ENCODE data around the gene RARB. TPM values are rescaled to one million over a fixed set of nuclear protein-coding genes. Genes with fewer than 3 reads are reported as not detected.

The RARB gene
- total RNA-seq, 1 experiment from 2014 or later, result 31.3 TPM

GRCh38 chr3:25558121-25558520 is 130.1 kb downstream of the RARB start:
- intact Hi-C loops (cut with micrococcal nuclease; ENCODE audit: unreplicated experiment), result no loop called here
- no peak for TF ChIP-seq CTCF (IDR thresholded peaks at IDR 0.05; ENCODE audit: unreplicated experiment)
- no peaks in the 10 kb centered on the region for H3K27me3 Mint-ChIP-seq (ENCODE audit: unreplicated experiment)
- CTCF ChIA-PET, result no interaction called here
- no peaks in the 10 kb centered on the region for H3K36me3 Mint-ChIP-seq (ENCODE audit: insufficient read depth, unreplicated experiment)
- no peaks in the 10 kb centered on the region for H3K9me3 Mint-ChIP-seq (ENCODE audit: low read depth, unreplicated experiment)
- no peak overlapping the region for H3K27ac Mint-ChIP-seq (ENCODE audit: unreplicated experiment)
- BruUV-seq (replicated peaks), result no TSS peak
- H3K4me1 Mint-ChIP-seq (ENCODE audit: low read depth, unreplicated experiment), result no peaks in the 10 kb centered on the region
- no peak overlapping the region for H3K4me3 Mint-ChIP-seq (ENCODE audit: low read depth, unreplicated experiment)
- DNase-seq, result no peak

- H3K9me3 Mint-ChIP-seq (ENCODE audit: low read depth, unreplicated experiment), result no peaks in the 10 kb centered on the region
- H3K4me3 Mint-ChIP-seq (ENCODE audit: low read depth, unreplicated experiment), result no peak overlapping the region
- no peak for DNase-seq
- no peak overlapping the region for H3K27ac Mint-ChIP-seq (ENCODE audit: unreplicated experiment)
- H3K27me3 Mint-ChIP-seq (ENCODE audit: unreplicated experiment), result no peaks in the 10 kb centered on the region
- TF ChIP-seq CTCF (IDR thresholded peaks at IDR 0.05; ENCODE audit: unreplicated experiment), result no peak
- CTCF ChIA-PET, result no interaction called here
- H3K4me1 Mint-ChIP-seq (ENCODE audit: low read depth, unreplicated experiment), result no peaks in the 10 kb centered on the region
- intact Hi-C loops (cut with micrococcal nuclease; ENCODE audit: unreplicated experiment), result no loop called here
- no peaks in the 10 kb centered on the region for H3K36me3 Mint-ChIP-seq (ENCODE audit: insufficient read depth, unreplicated experiment)
- BruUV-seq (replicated peaks), result no TSS peak
These were observed 130.7 kb downstream of the RARB start for GRCh38 chr3:25558796-25559195.

GRCh38 chr3:25563601-25564000 is 135.5 kb downstream of the RARB start:
- no peaks in the 10 kb centered on the region for H3K4me1 Mint-ChIP-seq (ENCODE audit: low read depth, unreplicated experiment)
- H3K36me3 Mint-ChIP-seq (ENCODE audit: insufficient read depth, unreplicated experiment), result no peaks in the 10 kb centered on the region
- intact Hi-C loops (cut with micrococcal nuclease; ENCODE audit: unreplicated experiment), result no loop called here
- CTCF ChIA-PET, result no interaction called here
- no peaks in the 10 kb centered on the region for H3K27me3 Mint-ChIP-seq (ENCODE audit: unreplicated experiment)
- TF ChIP-seq CTCF (IDR thresholded peaks at IDR 0.05; ENCODE audit: unreplicated experiment), result no peak
- no peak overlapping the region for H3K4me3 Mint-ChIP-seq (ENCODE audit: low read depth, unreplicated experiment)
- H3K9me3 Mint-ChIP-seq (ENCODE audit: low read depth, unreplicated experiment), result no peaks in the 10 kb centered on the region
- no peak overlapping the region for H3K27ac Mint-ChIP-seq (ENCODE audit: unreplicated experiment)
- no TSS peak for BruUV-seq (replicated peaks)
- no peak for DNase-seq

GRCh38 chr3:25564075-25564474 is 136.0 kb downstream of the RARB start:
- no peaks in the 10 kb centered on the region for H3K4me1 Mint-ChIP-seq (ENCODE audit: low read depth, unreplicated experiment)
- CTCF ChIA-PET, result no interaction called here
- H3K27me3 Mint-ChIP-seq (ENCODE audit: unreplicated experiment), result no peaks in the 10 kb centered on the region
- BruUV-seq (replicated peaks), result no TSS peak
- H3K27ac Mint-ChIP-seq (ENCODE audit: unreplicated experiment), result no peak overlapping the region
- intact Hi-C loops (cut with micrococcal nuclease; ENCODE audit: unreplicated experiment), result no loop called here
- H3K36me3 Mint-ChIP-seq (ENCODE audit: insufficient read depth, unreplicated experiment), result no peaks in the 10 kb centered on the region
- DNase-seq, result no peak
- TF ChIP-seq CTCF (IDR thresholded peaks at IDR 0.05; ENCODE audit: unreplicated experiment), result no peak
- H3K4me3 Mint-ChIP-seq (ENCODE audit: low read depth, unreplicated experiment), result no peak overlapping the region
- no peaks in the 10 kb centered on the region for H3K9me3 Mint-ChIP-seq (ENCODE audit: low read depth, unreplicated experiment)

DNA sequence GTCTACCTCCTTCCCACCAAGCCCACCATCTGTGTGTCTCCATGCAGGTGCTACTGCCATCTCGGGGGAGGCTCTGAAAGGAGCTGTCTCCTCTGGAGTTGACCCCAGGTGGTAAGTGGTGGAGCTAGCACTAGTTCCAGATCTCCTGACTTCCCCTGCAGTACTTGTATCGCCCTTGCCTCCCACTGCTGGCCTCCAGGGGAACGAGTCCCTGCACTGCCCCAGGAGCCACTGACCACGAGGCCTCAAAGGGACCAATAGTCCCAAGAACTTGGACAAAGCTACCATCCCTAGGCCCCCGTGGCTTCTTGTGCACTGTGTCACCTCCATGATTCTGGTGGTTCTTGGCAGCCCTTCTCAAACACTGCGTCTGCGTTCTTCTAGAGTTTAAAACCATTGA is 137.7 kb downstream of the RARB start:
- Mint-ChIP-seq H3K4me1 (ENCODE audit: low read depth, unreplicated experiment) (no peaks in the 10 kb centered on the region), H3K27ac (ENCODE audit: unreplicated experiment) (no peak overlapping the region), H3K27me3 (ENCODE audit: unreplicated experiment) (no peaks in the 10 kb centered on the region), H3K9me3 (ENCODE audit: low read depth, unreplicated experiment) (no peaks in the 10 kb centered on the region), H3K4me3 (ENCODE audit: low read depth, unreplicated experiment) (no peak overlapping the region), H3K36me3 (ENCODE audit: insufficient read depth, unreplicated experiment) (peaks cover 11% of the 10 kb centered on the region)
- no peak for DNase-seq
- CTCF ChIA-PET, result no interaction called here
- no TSS peak for BruUV-seq (replicated peaks)
- TF ChIP-seq CTCF (IDR thresholded peaks at IDR 0.05; ENCODE audit: unreplicated experiment), result no peak
- intact Hi-C loops (cut with micrococcal nuclease; ENCODE audit: unreplicated experiment), result no loop called here
